Measurements from ENCODE around the gene SLC45A3.
"Not testable (repeated sequence)": the region's sequence is repeated elsewhere in the genome, so short reads cannot be mapped to it uniquely, and the experiment has no call there.

DNA sequence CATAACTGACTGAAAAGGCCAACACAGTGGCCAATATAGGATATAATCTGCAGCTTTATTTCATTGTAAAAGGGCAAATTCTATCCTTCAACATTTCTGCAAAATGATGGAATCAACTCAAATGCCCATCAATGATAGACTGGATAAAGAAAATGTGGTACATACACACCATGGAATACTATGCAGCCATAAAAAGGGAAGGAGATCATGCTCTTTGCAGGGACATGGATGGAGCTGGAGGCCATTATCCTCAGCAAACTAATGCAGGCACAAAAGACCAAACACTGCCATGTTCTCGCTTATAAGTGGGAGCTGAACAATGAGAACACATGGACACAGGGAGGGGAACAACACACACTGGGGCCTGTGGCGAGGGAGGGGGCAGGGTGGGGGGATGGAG, 40.4 kb upstream of the SLC45A3 start:
- TF ChIP-seq, protein P1, sequence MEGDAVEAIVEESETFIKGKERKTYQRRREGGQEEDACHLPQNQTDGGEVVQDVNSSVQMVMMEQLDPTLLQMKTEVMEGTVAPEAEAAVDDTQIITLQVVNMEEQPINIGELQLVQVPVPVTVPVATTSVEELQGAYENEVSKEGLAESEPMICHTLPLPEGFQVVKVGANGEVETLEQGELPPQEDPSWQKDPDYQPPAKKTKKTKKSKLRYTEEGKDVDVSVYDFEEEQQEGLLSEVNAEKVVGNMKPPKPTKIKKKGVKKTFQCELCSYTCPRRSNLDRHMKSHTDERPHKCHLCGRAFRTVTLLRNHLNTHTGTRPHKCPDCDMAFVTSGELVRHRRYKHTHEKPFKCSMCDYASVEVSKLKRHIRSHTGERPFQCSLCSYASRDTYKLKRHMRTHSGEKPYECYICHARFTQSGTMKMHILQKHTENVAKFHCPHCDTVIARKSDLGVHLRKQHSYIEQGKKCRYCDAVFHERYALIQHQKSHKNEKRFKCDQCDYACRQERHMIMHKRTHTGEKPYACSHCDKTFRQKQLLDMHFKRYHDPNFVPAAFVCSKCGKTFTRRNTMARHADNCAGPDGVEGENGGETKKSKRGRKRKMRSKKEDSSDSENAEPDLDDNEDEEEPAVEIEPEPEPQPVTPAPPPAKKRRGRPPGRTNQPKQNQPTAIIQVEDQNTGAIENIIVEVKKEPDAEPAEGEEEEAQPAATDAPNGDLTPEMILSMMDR (IDR thresholded peaks at IDR 0.05): not testable (repeated sequence)
- TF ChIP-seq POLR2AphosphoS5 (IDR thresholded peaks at IDR 0.05): not testable (repeated sequence)

Data from transverse colon (tissue), 4 donors.